NCI-H510A treated with DMSO at 0.1 percent for 48 hours (cell line): ENCODE data around the gene PNRC2.

ENCODE experiments used
- DNase-seq: peaks from one replicate; lab custom pipeline; 2025; lab: John Stamatoyannopoulos, UW

PNRC2 gene, protein sequence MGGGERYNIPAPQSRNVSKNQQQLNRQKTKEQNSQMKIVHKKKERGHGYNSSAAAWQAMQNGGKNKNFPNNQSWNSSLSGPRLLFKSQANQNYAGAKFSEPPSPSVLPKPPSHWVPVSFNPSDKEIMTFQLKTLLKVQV

DNA sequence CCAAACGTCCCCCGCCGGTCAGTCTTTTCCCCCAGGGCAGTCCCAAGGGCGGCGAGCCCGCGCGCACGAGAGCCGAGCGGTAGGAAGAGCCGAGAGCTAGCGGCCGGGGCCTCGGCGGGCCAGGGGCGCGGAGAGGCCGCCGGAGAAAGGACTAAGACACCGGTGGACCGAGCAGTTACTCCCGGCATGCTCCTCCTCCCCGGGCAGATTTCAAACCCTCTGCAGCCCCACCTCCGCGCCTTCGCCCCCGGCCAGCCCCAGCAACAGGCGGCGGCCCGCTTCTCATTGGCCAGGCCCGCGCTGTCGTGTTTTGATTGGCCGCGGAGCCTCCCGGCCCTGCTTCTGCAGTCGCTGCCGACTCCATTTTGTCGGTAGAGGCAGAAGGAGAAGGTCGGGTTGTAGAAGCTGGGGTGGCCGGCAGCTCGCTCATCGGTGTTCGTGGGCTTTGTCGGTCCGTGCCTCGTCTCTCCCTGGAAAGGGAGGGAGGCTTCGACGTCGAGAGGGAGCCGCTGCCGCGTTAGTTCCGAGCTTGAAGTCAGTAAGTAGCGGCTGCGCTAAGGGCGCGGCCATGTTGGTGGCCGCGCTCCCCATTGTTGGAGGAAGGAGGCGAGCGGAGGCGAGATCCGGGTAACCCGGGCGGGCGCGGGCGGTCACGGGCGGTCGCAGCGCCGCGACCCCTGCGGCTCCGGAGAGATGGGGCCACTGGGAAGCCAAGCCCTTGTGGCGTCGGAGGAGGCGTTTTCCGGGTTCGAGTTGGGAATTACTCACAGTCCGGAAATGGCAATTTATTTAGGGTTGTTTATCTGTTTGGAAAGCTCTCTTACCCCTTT lies at the start of gene PNRC2:
Gene PNRC2 (plus strand): TSS at position 368 of the 830 bp plus-strand sequence. CDS start 1,630 bp downstream, outside the sequence.
- DNase-seq: peak; percentile 95

DNA sequence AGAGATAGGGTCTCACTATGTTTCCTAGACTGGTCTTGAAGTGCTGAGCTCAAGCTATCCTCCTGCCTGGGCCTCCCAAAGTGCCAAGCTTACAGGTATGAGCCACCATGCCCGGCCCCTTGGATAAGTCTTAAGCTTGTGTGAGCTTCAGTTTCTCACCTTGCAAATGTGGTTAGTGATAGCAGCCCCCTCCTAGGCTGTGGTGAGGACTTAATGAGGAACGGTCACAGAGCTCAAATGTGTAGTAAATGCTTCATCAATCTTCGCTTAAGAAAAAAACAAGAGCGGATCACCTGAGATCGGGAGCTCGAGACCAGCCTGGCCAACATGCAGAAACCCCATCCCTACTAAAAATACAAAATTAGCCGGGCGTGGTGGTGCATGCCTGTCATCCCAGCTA lies 49.5 kb upstream of the PNRC2 start:
- DNase-seq: no peak

DNA sequence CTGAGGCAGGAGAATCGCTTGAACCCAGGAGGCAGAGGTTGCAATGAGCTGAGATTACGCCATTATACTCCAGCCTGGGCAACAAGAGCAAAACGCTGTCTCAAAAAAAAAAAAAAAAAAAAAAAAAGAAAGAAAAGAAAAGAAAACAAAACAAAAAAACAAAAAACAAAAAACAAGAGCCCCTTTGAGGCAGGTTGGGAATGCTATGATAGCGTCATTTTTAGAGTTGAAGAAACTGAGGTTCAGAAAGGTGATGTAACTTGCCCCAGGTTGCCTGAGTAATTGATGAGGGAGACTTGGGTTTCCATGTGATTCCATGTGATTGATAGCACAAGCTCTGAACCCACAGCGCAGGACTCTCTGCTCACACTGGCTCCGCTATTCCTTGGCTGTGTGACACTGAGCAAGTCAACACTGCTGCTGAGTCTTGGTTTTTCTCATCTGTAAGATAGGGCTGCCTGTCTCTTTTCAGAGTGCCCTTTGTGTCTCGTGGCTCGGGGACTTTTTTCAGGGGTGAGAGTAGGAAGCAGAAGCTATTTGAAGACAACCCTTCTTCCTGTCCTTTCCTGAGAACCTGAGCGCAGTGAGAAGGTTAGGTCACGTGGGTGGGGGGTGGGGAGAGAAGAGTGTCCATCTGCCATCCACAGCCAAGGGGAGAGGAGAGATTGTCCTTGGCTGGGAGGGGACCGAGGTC lies 48.9 kb upstream of the PNRC2 start:
- no peak for DNase-seq

DNA sequence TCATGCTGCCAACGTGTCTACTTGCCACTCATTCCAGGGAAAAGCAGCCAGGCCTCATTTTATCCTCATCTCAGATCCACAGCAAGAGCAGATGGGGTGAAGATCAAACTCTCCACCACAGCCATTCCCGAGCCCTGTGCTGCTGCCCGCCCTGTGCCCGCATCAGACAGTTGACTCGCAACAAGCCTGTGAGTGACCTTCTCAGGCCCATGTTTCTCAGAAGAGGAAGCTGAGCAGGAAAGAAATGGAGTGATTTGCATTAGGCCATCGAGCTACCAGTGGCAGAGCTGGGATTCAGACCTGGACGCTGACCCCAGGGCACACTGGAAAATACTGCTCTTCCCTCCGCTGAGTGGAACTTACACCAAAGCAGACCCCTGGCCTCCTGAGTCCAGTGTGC lies 47.7 kb upstream of the PNRC2 start:
- DNase-seq: no peak

DNA sequence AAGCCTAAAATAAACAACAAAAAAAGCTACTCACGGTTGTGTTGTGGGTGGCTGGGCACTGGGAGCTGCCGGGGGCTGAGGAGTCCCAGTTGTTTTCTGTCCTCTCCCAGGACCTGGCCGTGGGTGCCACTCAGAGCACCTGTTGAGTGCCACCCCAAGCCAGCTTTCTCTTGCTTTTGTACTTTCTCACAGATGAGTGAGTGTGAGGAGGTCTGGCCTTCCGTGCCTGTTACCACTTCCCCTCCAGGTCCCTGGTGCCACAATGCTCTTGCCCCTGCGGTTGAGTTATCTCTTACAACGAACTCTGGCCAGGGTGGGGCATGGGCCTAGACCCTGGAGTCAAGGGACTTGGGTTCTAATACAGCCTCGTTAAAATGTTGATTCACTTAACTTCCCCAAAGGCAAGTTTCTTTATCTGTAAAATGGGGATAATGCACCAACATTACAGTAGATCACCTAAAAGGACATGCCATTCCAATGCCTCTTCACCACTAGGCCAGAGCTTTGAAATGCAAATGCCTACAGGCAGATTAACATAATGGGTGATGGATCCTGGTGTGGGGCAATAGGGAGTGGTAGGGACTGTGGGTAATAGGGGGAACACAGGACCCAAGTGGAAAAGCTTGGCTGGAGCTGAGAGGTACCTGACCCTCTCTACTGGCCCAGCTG lies 46.3 kb upstream of the PNRC2 start, which contains the start of gene CNR2:
Gene CNR2 (minus strand): TSS at position 151 of the 669 bp plus-strand sequence. CDS start 37,745 bp downstream, outside the sequence.
- DNase-seq: no peak

DNA sequence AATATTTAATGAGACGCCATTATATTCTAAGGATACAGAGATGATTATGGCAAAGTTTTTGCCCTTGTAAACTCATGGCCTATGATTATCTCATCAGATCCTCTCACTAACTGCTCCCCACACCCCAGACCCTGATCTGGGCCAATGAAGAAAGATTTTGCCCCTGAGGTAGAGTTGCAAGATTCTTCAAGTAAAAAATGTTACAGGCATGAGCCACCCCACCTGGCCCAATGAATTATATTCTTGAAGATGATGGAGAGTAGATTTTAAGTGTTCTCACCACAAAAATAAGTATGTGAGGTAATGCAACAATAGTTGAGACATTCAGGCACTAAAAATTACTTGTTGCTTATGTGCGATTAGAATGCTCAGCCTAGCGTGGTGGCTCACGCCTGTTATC lies 44.7 kb upstream of the PNRC2 start:
- no peak for DNase-seq

DNA sequence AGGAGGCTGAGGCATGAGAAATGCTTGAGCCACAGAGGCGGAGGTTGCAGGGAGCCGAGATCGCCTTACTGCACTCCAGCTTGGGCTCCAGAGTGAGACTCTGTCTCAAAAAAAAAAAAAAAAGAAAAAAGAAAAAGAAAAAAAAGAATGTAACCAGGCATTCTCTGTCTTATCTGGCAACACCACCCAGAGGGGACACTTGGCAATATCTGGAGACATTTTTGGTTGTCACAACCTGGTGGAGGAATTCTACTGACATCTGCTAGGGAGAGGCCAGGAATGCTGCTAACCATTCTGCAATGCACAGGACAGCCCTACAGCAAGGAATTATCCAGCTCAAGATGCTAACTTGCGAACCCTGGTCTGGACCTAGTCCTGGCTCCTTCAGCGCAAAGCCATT lies 44.2 kb upstream of the PNRC2 start:
- DNase-seq: no peak

DNA sequence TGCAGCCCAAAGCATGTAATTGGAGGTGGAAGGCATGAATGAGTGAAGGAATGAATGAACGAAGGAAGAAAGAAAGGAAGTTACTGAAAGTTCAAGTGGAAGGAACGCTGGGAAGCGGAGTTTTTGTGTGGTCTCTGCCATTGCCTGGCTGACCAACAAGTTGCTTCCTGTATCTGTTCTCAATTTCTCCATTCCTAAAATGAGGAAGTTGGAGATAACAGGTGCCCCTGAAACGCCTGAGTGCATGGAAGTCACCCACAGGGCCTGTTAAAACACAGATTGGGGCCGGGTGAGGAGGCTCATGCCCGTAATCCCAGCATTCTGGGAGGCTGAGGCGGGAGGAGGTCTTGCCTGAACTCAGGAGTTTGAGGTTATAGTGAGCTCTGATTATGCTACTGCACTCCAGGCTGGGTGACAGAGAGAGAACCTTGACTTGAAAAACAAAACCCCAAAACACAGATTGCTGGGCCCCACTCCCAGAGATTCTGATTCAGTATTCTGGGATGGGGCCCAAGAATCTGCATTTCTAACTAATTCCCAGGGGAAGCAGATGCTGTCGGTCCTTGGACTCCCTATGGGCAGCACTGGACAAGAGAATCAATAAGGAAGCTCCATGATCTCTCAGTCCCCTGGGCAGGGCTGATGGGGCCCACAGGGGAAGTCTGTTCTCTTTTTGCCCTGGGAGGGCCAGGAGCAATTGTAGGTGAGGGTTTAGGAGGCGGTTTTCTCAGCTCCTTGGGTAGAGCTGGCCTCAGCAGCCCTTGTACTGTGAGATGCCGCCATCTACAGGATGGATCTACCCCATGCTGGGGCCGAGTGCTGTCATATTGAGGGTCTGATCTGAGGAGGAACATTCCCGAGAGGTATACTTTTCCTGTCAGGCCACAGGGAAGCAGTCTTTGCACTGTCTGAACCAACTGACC lies 43.2 kb upstream of the PNRC2 start:
- DNase-seq: peak; percentile 50

DNA sequence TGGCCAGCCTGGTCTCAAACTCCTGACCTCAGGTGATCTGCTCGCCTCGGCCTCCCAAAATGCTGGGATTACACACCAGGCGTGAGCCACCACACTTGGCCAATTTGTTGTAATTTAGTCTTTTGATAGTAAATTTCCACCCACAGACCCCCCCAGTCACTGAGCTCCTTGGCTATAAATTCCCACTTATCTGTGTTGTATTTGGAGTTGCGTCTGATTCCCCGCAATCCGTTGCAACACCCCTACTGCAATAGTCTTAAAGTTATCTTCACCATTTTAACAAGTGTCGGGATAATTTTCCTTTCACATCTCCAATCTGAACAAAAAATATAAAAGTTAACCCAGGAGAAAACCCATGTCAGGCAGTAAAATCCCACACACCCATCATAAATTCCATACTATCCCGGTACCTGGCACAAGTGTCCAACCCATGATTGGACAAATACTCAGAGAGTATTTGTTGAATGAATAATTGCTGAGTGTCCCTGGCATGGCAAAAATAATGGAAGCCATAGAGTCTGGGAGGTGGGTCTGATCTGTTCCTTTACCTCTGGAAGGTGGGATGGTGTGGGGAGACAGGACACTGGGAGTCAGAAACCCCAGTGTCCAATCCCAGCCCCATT lies 37.2 kb upstream of the PNRC2 start:
- DNase-seq: no peak

DNA sequence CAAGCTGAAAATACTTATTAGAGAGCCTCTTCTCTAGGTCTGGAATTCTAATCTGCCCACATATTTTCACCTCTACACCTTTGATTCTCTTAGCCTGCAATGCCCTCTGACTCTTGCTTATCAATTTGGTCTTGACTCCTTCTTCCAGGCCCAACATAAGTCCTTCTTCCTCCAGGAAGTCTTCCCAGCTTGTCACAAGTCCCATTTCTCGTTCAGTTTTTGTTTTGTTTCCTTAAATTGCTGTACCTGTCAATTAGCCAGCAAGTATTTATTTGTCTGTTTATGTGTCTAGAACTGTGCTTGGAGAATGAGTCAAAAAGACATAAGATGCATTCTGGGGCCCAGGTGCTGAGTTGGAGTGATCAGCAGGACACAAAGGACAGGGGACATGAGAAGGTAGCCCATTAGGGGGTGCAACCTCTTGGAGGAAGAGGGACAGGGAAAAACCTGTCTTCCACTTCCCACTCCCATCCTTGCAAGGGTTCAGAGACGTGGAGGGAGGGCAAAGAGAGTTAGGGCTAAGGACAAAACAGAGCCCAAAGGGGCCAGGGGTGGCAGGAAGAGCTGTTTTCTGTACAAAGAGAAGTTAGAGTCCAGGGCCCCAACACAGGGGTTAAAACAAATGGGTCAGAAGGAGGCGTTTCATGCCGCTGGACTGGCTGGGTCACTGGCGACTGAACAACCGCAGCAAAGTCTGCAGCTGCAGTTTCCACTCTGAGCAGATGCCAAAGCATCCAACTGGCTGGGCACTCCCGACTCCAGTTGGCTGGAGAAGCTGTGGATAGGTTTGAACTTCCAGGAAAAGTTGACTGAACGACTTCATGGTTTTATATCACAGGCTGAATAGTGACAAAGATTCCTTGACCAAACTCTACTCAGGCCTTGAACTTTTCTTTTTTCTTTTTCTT lies 35.8 kb upstream of the PNRC2 start:
- no peak for DNase-seq

DNA sequence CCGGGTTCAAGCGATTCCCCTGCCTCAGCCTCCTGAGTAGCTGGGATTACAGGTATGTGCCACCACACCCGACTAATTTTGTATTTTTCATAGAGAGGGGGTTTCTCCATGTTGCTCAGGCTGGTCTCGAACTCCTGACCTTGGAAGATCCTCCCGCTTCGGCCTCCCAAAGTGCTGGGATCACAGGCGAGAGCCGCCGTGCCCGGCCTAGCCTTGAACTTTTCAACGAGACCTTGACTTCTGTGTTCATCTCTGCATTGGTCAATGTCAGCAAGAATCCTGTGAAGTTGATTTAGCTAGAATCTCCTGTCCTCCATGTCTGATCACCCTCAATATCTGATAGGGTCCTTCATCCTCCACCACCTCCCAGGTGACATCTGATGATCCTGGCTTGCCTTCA lies 35.0 kb upstream of the PNRC2 start:
- no peak for DNase-seq

DNA sequence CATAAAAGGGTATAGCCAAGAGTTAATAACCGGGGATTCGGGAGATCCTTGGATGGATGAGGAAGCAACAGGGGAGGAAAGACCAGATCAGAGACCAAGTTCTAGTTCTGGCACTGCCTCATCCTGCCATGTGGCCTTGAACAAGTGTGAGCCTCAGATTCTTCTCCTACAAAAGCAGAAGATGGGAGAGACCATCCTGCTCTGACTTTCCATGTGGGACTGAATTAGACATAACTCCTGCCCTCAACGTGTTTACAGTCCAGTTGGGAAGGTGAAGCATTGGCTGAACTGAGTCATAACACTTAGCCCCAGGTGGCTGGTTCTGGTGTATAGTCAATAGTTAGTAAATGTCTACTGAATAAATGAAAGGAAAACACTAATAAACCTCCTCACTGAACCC lies 34.3 kb upstream of the PNRC2 start:
- DNase-seq: no peak

DNA sequence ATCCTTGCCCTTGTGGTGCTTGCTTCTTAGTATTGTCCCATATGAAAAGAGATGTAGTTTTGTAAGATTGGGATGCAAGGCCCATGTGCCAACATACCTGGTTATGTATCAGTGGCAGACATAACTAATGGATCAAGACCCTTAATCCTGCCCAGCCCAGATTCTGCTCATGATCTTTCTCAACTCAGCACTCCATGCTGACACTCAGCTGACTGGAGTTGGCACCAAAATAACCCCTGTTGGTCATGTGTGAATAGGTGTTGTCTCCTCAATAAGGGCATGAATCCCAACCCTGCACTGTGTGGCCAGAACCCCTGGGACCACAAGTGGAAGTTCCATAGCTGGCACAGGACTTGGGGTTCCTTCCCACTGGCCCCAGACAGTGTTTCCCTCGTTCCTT lies 32.5 kb upstream of the PNRC2 start:
- DNase-seq: no peak

DNA sequence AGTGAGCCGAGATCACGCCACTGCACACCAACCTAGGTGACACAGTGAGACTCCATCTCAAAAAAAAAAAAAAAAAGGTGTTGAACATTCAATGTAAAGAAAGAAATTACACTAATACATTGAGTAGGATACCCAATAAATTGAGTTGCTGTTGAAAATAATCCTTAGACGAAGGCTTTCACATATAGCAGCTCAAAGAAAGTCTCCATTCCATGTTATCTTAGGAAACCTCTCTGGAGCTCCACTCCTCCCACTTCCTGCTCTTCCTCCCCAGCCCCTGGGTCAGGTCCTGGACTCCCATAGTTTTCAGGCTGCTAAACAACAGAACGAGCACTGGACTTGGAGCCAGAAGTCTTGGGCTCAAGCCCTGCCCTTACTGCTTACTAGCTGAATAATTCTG lies 30.8 kb upstream of the PNRC2 start:
- no peak for DNase-seq

DNA sequence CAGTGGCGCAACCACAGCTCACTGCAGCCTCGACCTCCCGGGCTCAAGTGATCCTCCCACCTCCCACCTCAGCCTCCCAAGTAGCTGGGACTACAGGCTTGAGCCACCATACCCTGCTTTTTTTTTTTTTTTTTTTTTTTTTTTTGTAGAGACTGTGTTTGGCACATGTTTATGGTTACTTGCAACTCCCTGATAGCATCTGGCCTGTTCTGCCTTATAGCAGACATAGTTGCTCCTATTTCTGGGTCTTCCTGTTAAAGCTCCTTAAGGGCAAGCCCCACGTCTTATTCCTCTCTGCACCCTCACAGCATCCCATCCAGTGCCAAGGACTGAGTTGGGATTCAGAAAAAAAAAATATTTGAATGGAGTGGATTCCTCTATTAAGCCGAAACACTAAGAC lies 29.4 kb upstream of the PNRC2 start:
- DNase-seq: no peak

DNA sequence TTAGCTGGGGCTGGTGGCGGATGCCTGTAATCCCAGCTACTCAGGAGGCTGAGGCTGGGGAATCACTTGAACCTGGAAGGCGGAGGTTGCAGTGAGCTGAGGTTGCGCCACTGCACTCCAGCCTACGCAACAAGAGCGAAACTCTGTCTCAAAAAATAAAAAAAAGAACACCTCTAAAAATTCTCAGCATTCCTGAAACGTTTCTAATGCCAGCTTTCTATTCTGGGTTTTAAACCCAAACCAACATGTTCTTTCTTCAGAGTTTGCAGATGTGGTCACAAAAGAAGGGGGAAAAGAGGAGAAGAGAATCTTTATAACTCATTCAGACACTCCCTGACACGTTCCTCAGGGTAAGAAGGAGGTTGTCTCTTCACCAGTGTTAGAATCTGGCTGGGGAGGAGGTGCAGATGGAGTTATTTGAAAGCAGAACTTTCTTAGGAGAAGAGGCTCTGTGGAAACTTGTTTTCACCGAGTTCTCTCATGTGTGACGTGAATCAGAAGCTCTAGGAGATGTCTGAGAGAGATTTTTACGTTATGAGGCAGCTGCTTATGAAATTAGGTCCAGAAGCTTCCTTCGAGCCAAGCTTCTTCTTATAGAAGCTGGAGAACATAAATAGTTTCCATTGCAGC lies 28.7 kb upstream of the PNRC2 start:
- DNase-seq: no peak

DNA sequence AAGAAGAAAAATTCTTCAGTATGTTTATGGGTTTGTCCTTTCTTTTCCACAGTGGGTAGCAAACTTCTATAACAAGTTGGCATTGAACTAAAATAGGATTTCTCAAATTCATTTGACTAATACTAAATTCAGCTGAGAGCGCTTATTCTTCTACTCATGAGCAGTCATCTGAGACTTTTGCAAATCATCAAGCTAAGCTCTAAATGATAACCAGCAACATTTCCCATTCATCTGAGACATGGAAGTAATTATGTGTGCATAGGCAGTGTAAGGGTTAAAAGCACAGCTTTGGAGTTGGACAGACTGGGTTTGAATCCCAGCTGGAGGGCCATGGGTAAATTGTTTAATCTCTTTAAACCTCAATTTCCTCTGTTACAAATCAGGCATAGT lies 28.1 kb upstream of the PNRC2 start:
- no peak for DNase-seq

DNA sequence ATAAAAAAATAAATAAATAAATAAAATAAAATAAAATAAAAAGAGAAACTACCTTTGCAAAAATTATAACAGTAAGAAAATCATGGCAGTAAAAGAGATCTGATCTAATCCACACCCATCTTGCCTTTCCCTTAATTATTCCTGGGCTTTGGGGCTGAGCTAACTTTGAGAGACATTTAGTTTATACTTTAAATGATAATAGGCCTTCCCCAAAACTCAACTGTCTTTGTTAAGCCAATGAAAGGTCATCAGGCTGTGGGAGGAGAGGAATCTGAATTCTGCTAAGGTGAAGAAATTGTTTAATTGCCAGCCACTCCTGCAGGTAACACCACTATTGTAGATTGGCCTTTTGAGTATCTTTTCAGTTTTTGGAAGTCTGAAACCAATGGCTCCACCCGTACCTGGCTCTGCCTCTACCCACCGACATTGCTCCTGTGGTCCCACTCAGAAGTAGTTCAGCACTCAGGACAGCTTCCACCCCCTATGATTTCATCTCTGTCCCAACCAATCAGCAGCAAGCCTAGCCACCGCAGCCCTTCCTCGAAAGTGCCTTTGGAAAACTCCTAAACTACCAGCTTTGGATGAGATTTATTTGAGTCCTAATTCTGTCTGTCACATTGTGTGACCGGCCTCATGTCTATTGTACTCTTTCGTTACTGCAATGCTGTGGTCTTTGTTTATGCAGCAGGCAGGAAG lies 23.0 kb upstream of the PNRC2 start:
- no peak for DNase-seq

DNA sequence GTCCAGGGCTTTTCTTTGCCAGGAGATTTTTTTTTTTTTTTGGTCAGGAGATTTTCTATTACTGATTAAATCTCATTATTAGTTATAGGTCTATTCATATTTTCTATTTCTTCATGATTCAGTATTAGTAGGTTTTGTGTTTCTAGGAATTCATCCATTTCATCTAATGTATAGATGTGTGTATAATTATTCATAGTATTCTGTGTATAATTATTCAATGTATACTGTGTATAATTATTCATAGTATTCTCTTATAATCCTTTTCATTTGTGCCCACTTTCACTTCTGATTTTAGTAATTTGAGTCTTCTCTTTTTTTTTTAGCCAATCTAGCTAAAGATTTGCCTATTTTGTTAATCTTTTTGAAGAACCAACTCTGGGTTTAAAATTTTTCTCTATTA lies 12.3 kb upstream of the PNRC2 start:
- DNase-seq: no peak
